Gastroesophageal sphincter (tissue), 3 donors: ENCODE results near the gene FAM114A2.

Experiments used
- CTCF ChIP-seq, 4 experiments: fragments of 200-600 bp in 2 of 4; fragments of 450-650 bp in 2 of 4; sonication (generic) in 1 of 4; IDR thresholded peaks; one replicate each; pipeline ENCODE4 v1.5.1; 2017 to 2019; ENCODE audit warnings: antibody characterized with exemption in 4 of 4, mild to moderate bottlenecking in 2 of 4, moderate library complexity in 2 of 4
- EP300 ChIP-seq: sonication (generic); formaldehyde crosslinking; IDR thresholded peaks from one replicate; pipeline ENCODE4 v1.6.1; 2017; ENCODE audit warnings: antibody characterized with exemption, mild to moderate bottlenecking
- POLR2AphosphoS5 ChIP-seq: sonication (generic); formaldehyde crosslinking; IDR thresholded peaks from one replicate; pipeline ENCODE4 v1.6.1; 2017; ENCODE audit warnings: antibody characterized with exemption

GRCh38 chr5:154072414-154073171 lies 33.9 kb upstream of the FAM114A2 start:
- TF ChIP-seq CTCF (IDR thresholded peaks at IDR 0.05) = peak; percentile 91 to 93 (median 92)
- TF ChIP-seq POLR2AphosphoS5 = no peak
- no peak for TF ChIP-seq EP300
